LoVo (cell line): Measurements from ENCODE around the gene COPS4.

Experiments
- DNase-seq: peaks from one replicate; pipeline ENCODE4 v3.0.0-alpha.2; 2016; ENCODE audit warnings: low spot score

COPS4 gene

DNA sequence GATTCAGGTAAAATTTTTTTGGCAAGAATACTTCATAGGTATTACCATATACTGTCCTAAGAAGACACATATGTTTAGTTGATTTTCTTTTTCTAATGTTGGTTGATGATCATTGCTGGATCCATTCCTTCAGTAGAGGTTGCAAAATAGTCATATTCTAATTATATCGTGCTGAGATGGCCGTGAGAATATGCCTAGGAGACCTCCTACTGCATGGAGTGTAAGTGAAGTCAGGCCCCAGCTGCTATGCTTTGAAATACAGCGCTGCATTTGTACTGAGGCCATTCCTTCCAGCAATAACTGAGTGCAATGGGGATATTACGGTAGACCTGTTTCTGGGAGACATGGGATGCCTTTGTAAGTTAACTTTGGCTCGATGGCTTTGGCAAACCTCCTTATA, 86.3 kb downstream of the COPS4 start:
- no peak for DNase-seq

GRCh38 chr4:83124111-83124780, 89.3 kb downstream of the COPS4 start:
- DNase-seq, result no peak
